ENCODE measurements around the gene NFIB. TPM values are rescaled to one million over a fixed set of nuclear protein-coding genes. Genes with fewer than 3 reads are reported as not detected.

Gene NFIB
- polyA plus RNA-seq, 3 donors = not detected

- H3K9me3 Mint-ChIP-seq = peaks cover 0 to 4% (median 2%) of the 10 kb centered on the region in 7 donors
- H3K27ac Mint-ChIP-seq = no peak overlapping the region
- Histone ChIP-seq H4K20me1 (ENCODE audit: insufficient read depth, low read length) (no peaks in the 10 kb centered on the region), H3K9me3 (replicated peaks in 1 of 2; ENCODE audit: control insufficient read depth in 1 of 2, insufficient read depth in 1 of 2, low read length in 2 of 2) (no peaks in the 10 kb centered on the region), H3K36me3 (replicated peaks in 1 of 2; ENCODE audit: control insufficient read depth in 1 of 2, insufficient read depth in 2 of 2, low read length in 2 of 2) (no peaks in the 10 kb centered on the region), H3K27ac (ENCODE audit: low read depth in 1 of 2, low read length in 2 of 2) (no peak overlapping the region), H3K9ac (ENCODE audit: insufficient read depth, low read length, poor library complexity, severe bottlenecking) (no peak overlapping the region), H2AFZ (ENCODE audit: insufficient read depth, low read depth, low read length, poor library complexity, severe bottlenecking) (no peak overlapping the region), H3K4me3 (replicated peaks in 1 of 3; ENCODE audit: low read depth in 2 of 3, low read length in 3 of 3) (no peak overlapping the region), H3K4me2 (replicated peaks; ENCODE audit: extremely low read depth, low read length, poor library complexity, severe bottlenecking) (no peak overlapping the region), H3K79me2 (ENCODE audit: insufficient read depth, low read length) (no peaks in the 10 kb centered on the region), H3K27me3 (ENCODE audit: control insufficient read depth in 2 of 2, insufficient read depth in 2 of 2, low read length in 2 of 2) (no peaks in the 10 kb centered on the region), H3K4me1 (ENCODE audit: control insufficient read depth in 1 of 2, insufficient read depth in 2 of 2, low read length in 2 of 2) (no peaks in the 10 kb centered on the region)
- DNase-seq = no peak
- no peak overlapping the region for H3K4me3 Mint-ChIP-seq
- H3K27me3 Mint-ChIP-seq (ENCODE audit: low read depth in 3 of 3) = peaks cover 0 to 3% (median 0%) of the 10 kb centered on the region in 3 donors
- no peaks in the 10 kb centered on the region for H3K36me3 Mint-ChIP-seq
- no peaks in the 10 kb centered on the region for H3K4me1 Mint-ChIP-seq
- no peak for TF ChIP-seq CTCF (IDR thresholded peaks at IDR 0.05)
- WGBS (ENCODE audit: insufficient coverage) = no CpG with 5 or more reads among the region's 2 CpGs
- intact Hi-C loops (cut with micrococcal nuclease) = no loop called here
These were observed 155.7 kb downstream of the NFIB start for GRCh38 chr9:14158136-14158813.

GRCh38 chr9:14157191-14157590 is 156.8 kb downstream of the NFIB start:
- Mint-ChIP-seq H3K9me3 (peaks cover 0 to 4% (median 2%) of the 10 kb centered on the region in 7 donors), H3K27me3 (ENCODE audit: low read depth in 3 of 3) (peaks cover 0 to 3% (median 0%) of the 10 kb centered on the region in 3 donors), H3K27ac (no peak overlapping the region), H3K4me1 (no peaks in the 10 kb centered on the region), H3K4me3 (no peak overlapping the region), H3K36me3 (no peaks in the 10 kb centered on the region)
- TF ChIP-seq CTCF (IDR thresholded peaks at IDR 0.05) = no peak
- no peak overlapping the region for H3K9ac ChIP-seq (ENCODE audit: insufficient read depth, low read length, poor library complexity, severe bottlenecking)
- H3K27ac ChIP-seq (ENCODE audit: low read depth in 1 of 2, low read length in 2 of 2) = no peak overlapping the region
- H3K4me2 ChIP-seq (replicated peaks; ENCODE audit: extremely low read depth, low read length, poor library complexity, severe bottlenecking) = no peak overlapping the region
- DNase-seq = no peak
- 100% methylated on average over 3 of the region's 4 CpGs for WGBS (ENCODE audit: insufficient coverage)
- no peak overlapping the region for H2AFZ ChIP-seq (ENCODE audit: insufficient read depth, low read depth, low read length, poor library complexity, severe bottlenecking)
- no peaks in the 10 kb centered on the region for H3K79me2 ChIP-seq (ENCODE audit: insufficient read depth, low read length)
- no peaks in the 10 kb centered on the region for H3K27me3 ChIP-seq (ENCODE audit: control insufficient read depth in 2 of 2, insufficient read depth in 2 of 2, low read length in 2 of 2)
- intact Hi-C loops (cut with micrococcal nuclease) = no loop called here
- H3K4me3 ChIP-seq (replicated peaks in 1 of 3; ENCODE audit: low read depth in 2 of 3, low read length in 3 of 3) = no peak overlapping the region
- H3K9me3 ChIP-seq (replicated peaks in 1 of 2; ENCODE audit: control insufficient read depth in 1 of 2, insufficient read depth in 1 of 2, low read length in 2 of 2) = no peaks in the 10 kb centered on the region
- no peaks in the 10 kb centered on the region for H3K4me1 ChIP-seq (ENCODE audit: control insufficient read depth in 1 of 2, insufficient read depth in 2 of 2, low read length in 2 of 2)
- H3K36me3 ChIP-seq (replicated peaks in 1 of 2; ENCODE audit: control insufficient read depth in 1 of 2, insufficient read depth in 2 of 2, low read length in 2 of 2) = no peaks in the 10 kb centered on the region
- H4K20me1 ChIP-seq (ENCODE audit: insufficient read depth, low read length) = no peaks in the 10 kb centered on the region

All from CD14-positive monocyte (primary cell).